IMR-90 (cell line): ENCODE data around the gene VAMP5.

Source experiments
- CHD1 ChIP-seq: IDR thresholded peaks from 2 replicates; pipeline ENCODE4 v1.6.1; 2012; ENCODE audit warnings: low read depth, low read length, improper control_type of control experiment
- CTCF ChIP-seq: conservative IDR thresholded peaks from 2 replicates; pipeline ENCODE4 v1.5.1; 2012; ENCODE audit warnings: mild to moderate bottlenecking, low read depth, low read length, improper control_type of control experiment
- FOS ChIP-seq: fragments of 150-350 bp; IDR thresholded peaks from 2 replicates; pipeline ENCODE4 v1.6.1; 2016; ENCODE audit warnings: low read depth, low read length
- POLR2A ChIP-seq: IDR thresholded peaks from 2 replicates; pipeline ENCODE4 v1.6.1; 2012; ENCODE audit warnings: mild to moderate bottlenecking, low read depth, low read length
- SMC3 ChIP-seq: fragments of 150-350 bp; IDR thresholded peaks from 2 replicates; pipeline ENCODE4 v1.6.1; 2016; ENCODE audit warnings: low read depth, mild to moderate bottlenecking, antibody characterized with exemption, low read length, moderate library complexity

GRCh38 chr2:85591563-85591962 lies 7.3 kb downstream of the VAMP5 start:
- TF ChIP-seq CHD1 (no peak), SMC3 (no peak), POLR2A (no peak), CTCF (no peak), FOS (no peak)
